HG02884 (cell line): Measurements from ENCODE around the gene PON2.
A peak's percentile ranks its signal among the peaks of the same experiment; 100 is the strongest.
"Not testable (repeated sequence)": the region's sequence is repeated elsewhere in the genome, so short reads cannot be mapped to it uniquely, and the experiment has no call there.

Experiments
- ATAC-seq: cut with Tn5 transposase; IDR thresholded peaks from one replicate; pipeline ENCODE4 v1.9.1; 2021; ENCODE audit warnings: mild to moderate bottlenecking, moderate library complexity; ENCODE audit not compliant: unreplicated experiment

PON2 gene

DNA sequence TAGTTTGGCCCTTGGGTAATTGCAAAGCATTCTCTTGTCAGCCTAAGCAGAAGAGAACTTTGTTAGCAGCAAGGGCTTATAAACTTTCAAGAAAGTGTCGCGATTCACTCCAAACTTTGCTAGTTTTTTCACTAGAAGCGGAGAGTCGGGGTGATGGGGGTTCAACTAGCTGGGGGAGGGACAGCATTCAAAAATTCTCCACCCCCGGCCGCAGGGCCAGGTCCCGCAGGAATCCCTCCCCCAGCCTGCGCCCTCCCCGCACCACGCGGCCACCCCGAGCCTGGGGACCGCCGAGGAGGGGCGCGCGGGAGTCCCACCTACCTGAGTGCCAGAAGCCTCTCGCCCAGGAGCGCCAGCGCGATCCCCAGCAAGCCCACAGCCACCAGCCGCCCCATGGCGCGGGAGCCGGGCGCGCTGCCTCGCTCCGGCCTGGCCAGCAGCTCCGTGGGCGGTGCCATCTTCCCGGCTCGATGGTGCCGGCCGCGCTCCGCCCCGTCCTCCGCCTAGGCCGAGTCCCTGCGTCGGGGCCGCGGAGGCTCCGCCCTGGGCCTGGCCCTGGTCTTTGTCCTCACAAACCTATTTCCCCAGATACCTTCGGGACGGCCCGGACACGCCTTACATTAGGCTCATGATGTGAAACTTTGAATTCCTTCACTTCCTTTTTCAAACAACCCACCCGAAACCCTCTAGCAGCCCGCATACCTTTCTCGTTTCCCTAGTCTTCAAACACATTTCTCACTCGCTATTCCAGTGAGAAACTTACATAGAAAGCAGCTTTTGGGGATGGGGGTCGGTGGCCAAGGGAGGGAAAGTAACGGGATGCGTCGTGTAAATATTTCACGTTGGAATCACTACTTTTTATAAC is at the start of gene PON2:
Gene PON2 (minus strand): TSS at position 472 of the 865 bp plus-strand sequence. CDS start 77 bp downstream, at position 395.
- ATAC-seq: peak; percentile 92

DNA sequence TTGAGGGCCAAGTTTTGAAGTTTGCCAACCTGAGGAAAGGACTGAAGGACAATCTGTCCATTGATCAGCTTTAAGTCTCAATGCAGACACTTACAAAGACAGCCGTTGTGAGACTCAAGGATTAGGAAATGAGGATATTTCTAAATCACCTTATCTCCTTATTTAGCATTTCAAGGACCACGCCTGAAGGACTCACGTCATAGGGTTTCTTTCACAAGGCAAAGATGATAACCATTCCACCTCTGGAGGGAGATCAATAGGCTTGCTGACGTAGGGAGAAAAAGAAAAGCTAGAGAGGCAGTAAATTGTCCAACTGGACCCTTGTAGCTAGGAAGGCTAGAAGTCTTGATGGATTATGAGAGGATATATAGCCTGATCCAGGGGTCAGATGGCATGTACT is 47.6 kb upstream of the PON2 start:
- no peak for ATAC-seq

DNA sequence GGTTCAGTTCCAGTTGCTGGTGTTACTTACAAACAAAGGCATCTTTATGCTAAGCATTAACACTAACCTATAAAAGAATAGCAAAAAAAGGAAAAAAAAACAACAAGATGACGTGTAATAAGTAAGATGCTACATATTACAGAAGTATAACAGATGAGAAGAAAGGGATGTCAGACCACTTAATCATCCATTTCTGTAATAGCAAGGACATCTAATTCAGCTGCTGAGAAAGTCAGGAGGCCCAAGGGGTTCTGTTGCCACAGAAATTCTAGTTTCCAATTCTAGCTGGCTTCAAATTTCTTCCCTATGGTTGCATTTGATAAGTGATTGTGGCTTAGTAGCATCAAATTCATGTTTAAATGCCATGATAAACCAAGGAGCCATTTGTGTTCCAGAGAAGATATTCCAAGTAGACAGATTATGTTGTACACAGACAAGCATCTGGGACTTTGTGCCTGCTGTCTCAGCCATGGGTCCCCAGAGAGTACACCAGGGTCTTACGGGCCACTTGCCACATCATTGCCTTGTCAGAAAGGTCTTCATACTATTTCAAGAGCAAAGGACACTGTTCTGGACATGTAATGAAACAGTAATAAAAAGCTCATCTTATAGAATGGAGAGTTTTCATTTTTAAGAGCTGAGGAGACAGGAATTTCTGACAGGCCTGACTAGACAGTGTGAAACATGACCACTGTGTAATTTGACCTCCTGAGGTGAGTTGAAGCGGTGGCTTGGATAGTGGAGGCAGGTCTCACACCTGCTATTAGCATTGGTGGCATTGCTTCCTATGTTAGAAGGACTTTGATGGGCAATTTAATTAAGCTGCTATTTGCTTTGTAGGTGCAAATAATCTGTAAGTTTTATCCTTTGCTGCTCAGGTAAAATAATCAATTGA is 46.7 kb upstream of the PON2 start:
- ATAC-seq: no peak

DNA sequence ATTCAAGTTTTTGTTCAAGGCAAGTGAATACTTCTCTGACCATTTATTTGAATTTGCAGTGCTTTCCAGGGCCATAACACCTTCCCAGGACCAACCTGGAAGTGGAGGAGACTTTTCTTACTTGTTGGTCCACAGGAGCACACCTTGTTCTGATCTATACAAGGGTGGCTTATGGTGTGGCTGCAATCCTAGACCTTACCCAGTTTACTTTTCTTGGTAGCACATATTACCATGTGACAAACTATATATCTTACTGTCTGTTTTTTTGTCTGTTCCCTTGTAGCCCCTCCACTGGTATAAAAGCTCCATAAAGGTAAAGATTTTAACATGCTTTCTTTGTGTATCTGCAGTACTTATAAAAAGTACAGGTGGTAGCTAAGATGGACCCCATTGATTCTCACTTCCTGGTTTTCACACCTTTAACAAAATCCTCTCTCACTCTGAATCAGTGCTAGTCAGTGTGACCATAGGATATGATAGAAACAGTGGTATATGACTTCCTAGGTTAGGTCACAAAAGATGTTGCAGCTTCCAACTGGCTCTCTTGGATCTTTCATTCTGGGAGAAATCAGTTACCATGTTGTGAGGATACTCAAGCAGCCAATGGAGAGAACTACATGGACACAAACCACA is 45.3 kb upstream of the PON2 start:
- ATAC-seq: peak; percentile 69

DNA sequence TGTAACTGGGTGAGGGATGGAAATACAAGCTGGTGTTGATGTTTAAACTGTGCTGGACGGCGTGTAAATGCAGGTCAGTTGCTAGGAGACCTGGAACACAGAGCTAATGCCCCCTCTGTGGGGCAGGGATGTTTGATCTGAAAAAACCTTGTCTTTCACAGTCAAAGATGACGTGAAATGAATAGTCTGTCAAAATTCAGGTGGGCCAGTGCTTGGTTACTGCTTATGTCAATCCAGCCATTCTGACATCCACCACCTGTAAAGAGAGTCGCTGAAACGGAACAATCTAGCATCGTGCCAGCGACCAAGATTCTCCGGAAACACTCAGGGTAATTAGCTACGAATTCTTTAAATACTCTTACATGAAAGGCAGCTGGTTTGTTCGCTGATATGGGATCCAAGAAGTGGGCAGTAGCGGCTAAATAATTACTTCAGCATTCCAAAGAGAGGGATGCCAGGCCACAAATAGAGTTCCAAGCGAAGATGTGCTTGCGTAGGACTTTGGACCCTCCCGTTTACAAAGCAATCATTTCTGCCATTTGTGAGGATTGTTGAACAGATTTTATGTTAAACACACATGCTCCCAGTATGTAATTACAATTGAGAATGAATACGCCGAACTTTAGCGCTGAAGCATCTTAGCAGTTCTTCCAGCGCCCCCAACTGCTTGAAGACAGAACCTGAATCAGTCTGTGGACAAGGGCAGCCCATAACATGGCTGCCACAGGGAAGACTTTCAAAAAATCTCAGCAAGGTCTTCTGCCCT is 43.6 kb upstream of the PON2 start:
- ATAC-seq: no peak

DNA sequence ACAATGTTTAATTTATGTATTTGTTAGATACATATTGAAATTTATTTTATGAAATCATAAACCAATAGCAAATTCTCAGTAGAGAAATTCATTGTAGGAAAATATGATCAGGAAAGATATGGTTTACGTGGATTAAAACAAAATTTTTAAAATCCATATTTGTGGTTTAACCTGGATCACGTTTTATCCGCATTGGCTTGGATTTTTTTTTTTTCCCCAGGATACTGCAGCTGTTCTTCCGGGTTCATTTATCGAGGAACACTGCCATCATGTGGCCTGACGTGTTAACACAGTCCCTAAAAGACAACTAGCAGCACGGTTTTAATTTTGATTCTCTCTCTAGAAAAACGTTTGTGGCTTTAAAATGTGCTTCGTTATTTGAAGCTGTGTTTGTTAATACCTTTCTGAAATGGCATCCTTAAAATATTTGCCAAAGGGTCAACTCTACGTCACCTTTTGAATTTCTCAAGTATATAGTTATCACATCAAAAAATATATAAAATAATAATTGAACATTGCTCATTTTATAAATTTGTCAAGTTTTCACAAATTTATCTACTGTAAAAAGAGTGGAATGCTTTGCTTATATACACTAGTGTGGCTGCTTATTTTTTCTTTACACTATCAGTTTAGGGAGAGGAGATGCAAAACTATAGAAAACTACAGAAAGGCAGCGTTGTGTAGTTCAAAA is 42.2 kb upstream of the PON2 start:
- peak; percentile 63 for ATAC-seq

DNA sequence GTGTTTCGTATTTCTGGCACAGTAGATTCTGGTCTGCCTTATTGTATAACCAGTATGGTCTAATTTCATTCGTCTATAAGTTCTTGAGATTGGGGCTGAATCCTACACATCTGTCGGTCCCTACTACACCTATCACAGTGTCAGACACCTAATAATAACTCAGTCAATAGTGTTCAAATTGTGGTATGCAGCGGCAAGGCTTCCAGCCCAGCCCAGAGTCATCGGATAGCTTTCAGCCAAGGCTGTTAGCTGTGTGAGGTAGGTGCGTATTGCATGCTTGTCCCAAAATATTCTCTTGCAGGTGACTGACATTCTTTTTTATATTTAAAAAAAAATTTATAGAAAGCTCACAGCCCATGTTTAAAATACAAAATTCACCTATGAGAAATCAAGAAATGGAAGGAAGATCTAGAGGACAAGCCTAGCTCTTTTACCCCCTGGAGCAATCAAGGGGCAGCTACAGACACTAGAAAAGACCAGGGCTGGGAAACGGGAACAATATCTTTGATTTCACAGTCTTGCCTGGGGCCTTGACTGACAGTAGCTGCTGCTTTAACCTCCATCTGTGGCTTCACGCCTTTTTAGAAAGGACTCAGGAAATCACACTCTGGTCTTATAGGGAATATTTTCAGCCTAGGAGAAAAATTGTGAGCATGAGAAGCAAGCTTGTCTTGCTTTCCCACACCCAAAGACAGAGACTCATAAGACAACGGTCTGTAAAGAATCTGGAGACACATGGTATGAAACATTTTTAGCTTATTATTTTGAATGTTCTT is 41.4 kb upstream of the PON2 start:
- ATAC-seq: no peak

DNA sequence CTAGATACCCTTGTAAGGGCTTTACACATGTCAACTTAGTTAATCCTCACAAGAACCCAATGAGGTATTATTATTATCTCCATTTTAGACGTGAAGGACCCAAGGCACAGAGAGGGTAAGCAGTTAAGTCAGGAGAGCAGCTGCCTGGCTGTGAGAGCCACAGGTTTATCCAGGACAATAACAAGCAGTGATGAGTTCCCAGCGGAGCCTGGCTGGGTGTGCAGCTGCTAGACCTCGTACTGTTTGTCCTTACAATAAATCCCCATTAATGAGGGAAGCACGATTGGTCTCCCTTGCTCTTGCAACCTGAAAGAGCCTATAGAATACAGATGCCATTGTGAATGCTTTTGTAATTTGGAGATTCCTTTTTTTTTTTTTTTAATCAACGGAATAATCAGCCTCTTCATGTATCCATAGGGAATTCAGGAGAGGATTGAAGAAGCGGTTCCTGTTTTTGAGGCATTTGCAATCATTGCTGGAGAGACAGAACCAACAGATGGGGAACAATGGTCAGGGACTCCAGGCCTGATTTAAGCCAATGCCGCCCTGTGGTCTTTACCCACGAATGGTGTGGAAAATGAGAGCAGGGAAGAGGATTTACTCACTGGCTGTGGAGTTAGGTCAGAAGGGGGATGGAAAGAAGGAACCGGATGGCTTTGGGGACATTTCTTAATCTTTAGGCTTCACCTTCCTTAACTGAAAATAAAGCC is 38.6 kb upstream of the PON2 start:
- ATAC-seq: no peak

DNA sequence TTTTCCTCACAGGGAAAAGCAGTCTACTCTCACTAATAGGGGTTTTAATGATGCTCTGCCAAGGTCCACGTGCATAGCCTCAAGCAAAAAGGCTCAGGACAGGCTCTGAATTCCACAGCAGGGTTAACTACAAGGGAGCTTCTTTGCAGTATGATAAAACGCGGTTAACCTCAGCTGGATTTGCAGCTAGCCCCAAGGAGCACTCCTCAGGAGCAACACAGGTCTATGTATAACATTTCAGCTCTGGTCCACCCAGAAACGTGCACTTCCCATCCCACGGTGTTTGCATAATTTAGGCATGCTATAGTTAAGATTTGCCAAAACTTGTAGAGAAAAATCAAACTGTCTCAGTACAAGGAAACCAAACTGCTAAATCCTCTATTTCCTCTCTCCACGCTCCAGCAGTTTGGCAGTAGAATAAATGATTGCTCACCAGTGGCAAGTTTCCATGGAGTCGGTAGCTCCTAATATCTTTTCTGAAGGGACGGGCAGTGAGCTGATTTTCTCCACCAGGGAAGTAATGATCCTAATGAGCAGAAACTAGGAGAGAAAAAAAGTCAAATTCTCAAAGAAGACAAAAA is 37.8 kb upstream of the PON2 start:
- ATAC-seq: no peak

DNA sequence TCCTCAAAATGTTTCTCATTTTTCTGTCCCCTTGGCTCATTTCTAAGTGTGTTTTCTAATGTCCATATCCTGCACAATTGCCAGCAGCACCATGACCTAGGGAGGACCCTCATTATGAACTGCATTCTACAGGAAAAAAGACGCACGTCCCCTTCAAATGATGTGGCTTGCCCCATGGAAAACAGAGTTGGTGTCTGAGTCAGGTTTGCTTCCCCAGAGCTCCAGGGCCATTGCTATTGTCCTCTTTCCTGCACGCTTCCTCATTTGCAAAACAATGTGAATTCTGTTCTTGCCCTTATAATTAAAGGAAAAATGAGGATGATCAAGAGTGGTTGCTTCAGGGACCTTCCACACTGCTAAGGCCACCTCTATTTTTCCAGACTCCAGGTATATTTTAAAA is 36.2 kb upstream of the PON2 start:
- ATAC-seq: no peak

DNA sequence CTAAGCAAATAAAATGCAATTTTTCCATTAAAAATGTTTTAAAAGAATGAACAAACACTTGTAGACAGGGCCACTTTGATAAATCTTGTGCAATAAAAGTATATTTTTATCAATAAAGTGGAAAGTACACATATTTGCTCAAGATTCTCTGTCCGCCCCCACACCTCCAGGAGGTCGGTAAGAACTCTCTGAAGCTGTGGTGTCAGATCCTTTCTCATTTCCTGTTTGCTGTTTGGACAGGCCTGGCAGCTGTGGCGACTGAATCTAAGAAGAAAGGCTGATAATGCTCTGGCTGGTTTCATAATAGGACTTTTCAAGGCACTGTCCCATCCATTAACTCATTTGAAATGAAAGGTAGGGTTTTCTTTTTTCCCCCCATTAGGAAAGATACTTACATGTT is 35.6 kb upstream of the PON2 start:
- ATAC-seq: peak; percentile 99

DNA sequence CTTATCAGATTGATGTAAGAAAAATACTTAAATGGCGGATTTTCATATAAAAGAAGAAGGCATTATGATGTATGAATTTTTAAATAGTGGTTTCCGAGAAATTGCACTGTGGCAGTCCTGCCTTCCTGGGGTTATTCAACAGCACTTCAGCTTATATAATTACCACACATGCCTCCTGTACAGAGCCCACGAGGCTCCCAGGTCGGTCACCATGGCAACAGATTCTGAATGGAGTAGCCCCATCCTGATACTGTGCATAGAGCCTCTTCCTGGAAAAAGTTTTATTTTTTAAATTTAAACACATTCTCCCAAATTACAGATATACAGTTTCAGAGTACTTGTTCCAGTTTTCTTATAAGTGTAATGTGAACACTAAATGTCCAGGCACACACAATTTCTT is 35.0 kb upstream of the PON2 start:
- no peak for ATAC-seq

DNA sequence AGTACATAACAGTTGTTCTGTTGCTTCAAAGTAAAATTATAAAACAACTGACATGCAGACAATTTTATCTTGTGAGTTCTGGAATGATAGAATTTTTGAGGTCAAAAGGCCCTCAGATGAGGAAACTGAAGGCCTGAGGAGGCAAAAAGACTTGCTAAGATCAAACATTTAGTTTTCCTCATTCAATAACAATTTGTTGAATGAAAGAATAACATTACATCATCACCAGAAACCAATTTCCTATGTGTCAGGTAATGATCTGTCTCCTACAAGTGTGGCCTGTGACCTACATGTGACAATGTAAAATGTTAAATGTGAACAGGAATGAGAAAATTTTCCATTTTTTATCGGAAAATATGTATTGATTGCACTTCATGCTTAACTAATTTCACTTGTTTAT is 34.4 kb upstream of the PON2 start:
- ATAC-seq: no peak

DNA sequence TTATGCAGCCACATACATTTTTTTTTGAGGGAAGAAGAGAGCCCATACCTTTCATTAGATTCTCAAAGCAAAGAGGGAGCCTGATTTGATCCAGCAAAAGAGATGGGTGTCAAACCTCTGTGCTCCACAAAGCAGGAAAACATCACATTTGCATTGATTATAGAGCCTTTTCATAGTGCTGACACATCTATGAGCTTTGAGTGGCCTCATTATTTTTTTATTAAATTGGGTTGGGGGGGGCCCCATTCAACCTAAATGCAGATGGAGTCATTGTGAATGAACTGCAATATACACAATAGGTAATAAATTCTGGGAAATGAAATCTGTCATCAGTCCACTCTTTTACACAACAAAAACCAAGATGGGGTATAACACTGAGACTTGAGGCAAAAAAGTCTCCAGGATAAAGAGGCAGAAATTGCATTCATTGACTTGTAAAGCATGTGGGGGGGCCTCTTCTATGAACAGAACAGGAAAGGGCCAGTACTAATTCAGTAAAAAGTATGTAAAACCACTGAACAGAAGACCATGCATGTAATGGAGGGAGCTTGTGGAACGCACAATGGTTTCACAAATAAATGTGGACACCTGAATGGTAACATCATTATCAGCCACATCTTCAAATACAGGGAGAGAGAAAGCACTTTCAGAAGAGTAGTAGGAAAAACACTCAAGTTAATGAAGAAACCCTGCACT is 33.2 kb upstream of the PON2 start:
- no peak for ATAC-seq

DNA sequence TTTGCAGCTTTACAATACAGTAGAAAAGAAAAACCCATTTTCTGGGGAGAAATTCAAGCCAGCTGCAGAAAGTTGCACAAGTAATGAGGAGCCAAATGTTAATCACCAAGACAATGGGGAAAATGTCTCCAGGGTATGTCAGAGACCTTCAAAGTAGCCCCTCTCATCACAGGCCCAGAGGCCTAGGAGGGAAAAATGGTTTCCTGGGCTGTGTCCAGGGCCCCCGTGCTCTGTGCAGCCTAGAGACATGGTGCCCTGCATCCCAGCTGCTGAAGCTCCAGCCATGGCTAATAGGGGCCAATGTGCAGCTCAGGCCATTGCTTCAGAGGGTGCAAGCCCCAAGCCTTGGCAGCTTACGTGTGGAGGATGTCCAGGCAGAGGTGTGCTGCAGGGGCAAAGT is 25.8 kb upstream of the PON2 start:
- ATAC-seq: not testable (repeated sequence)

DNA sequence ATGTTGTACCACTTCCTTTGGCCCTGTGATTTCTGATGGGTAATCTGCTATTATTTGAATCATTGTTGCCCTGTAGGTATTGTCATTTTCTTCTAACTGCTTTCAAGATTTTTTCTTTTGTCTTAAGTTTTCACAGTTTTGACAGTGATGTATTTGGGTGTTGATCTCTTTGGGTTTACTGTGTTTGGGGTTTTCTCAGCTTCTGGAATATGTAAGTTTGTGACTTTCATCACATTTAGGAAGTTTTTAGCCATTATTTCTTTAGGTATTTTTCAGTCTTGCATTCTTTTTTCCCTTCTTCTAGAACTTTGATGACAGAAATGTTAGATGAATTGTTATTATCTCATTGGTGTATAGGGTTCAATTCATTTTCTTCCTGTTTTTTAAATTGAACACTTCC is 23.1 kb upstream of the PON2 start:
- no peak for ATAC-seq

DNA sequence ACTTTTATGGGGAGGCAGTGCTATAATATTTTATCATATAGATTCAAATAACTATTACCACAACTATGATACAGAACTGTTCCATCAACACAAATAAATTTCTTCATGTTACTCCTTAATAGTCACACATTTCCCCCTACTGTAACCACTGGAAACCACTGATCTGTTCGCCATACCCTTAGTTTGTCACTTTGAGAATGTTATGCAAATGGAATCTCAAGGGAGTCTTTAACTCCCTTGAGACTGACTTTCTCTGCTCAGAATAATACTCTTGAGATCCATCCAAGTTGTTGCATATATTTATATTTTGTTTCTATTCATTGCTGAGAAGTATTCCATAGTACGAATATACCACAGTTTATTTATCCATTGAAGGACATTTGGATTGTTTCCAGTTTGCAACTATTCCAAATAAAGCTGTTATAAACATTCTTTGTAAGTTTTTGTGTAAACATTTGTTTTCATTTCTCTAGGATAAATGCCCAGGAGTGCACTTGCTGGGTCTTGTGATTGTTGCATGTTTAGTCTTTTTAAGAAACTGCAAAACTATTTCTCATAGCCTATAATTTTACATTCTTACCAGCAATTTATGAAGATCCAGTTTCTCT is 19.7 kb upstream of the PON2 start:
- peak; percentile 60 for ATAC-seq
